Liver (tissue), 9 donors: ENCODE data around the gene CYTH3. TPM values are rescaled to one million over a fixed set of nuclear protein-coding genes. Genes with fewer than 3 reads are reported as not detected.

Experiments
- DNase-seq: peaks from one replicate; pipeline ENCODE4 v3.0.0-alpha.2; 2017; ENCODE audit warnings: low spot score
- H3K27ac ChIP-seq, 2 donors: one replicate each; pipeline ENCODE4 v1.7.0; 2013; ENCODE audit warnings: inconsistent platforms in 2 of 2, low read length in 2 of 2, control low read depth in 1 of 2, low read depth in 1 of 2, mild to moderate bottlenecking in 1 of 2
- H3K27me3 ChIP-seq, 4 donors: one replicate each; pipeline versions ENCODE4 v1.6.1 to v1.7.0; 2013; ENCODE audit warnings: low read length in 3 of 4, inconsistent platforms in 1 of 4, mild to moderate bottlenecking in 1 of 4, moderate library complexity in 1 of 4; ENCODE audit not compliant: control insufficient read depth in 4 of 4, insufficient read depth in 4 of 4
- H3K36me3 ChIP-seq, 4 donors: one replicate each; pipeline versions ENCODE4 v1.6.1 to v1.7.0; 2013; ENCODE audit warnings: low read length in 3 of 4, mild to moderate bottlenecking in 3 of 4, low read depth in 1 of 4, moderate library complexity in 1 of 4; ENCODE audit not compliant: control insufficient read depth in 4 of 4, insufficient read depth in 3 of 4
- H3K4me1 ChIP-seq, 4 donors: one replicate each; pipeline versions ENCODE4 v1.6.1 to v1.7.0; 2013; ENCODE audit warnings: low read length in 3 of 4, mild to moderate bottlenecking in 3 of 4, moderate library complexity in 1 of 4; ENCODE audit not compliant: control insufficient read depth in 4 of 4, insufficient read depth in 4 of 4
- H3K4me3 ChIP-seq, 3 donors: one replicate each; pipeline versions ENCODE4 v1.6.1 to v1.7.0; 2013; ENCODE audit warnings: low read length in 3 of 3, control low read depth in 1 of 3, low read depth in 1 of 3, mild to moderate bottlenecking in 1 of 3
- H3K9ac ChIP-seq, 2 donors: one replicate each; pipeline ENCODE4 v1.7.0; 2013; ENCODE audit warnings: low read length in 2 of 2, mild to moderate bottlenecking in 2 of 2, moderate library complexity in 2 of 2, control low read depth in 1 of 2, low read depth in 1 of 2
- H3K9me3 ChIP-seq, 4 donors: one replicate each; pipeline versions ENCODE4 v1.6.1 to v1.7.0; 2013; ENCODE audit warnings: low read length in 3 of 4; ENCODE audit not compliant: control insufficient read depth in 4 of 4
- ATF3 ChIP-seq: IDR thresholded peaks from 2 replicates; pipeline ENCODE4 v1.6.1; 2016; ENCODE audit warnings: antibody characterized with exemption
- CTCF ChIP-seq: fragments of 150-350 bp; IDR thresholded peaks from 2 replicates; pipeline ENCODE4 v1.5.1; 2017; ENCODE audit warnings: improper control_type of control experiment, low read depth, low read length; ENCODE audit not compliant: missing input control
- EGR1 ChIP-seq, 2 donors: IDR thresholded peaks; 2 replicates each; pipeline ENCODE4 v1.6.1; 2016 to 2018; ENCODE audit warnings: antibody characterized with exemption in 2 of 2, low read depth in 2 of 2
- FOXA1 ChIP-seq: IDR thresholded peaks from 2 replicates; pipeline ENCODE4 v1.6.1; 2016; ENCODE audit warnings: antibody characterized with exemption
- FOXA2 ChIP-seq: IDR thresholded peaks from 2 replicates; pipeline ENCODE4 v1.6.1; 2016; ENCODE audit warnings: antibody characterized with exemption
- GABPA ChIP-seq, 2 donors: IDR thresholded peaks in 1 of 2; conservative IDR thresholded peaks in 1 of 2; 2 replicates each; pipeline ENCODE4 v1.6.1; 2016; ENCODE audit warnings: antibody characterized with exemption in 2 of 2, mild to moderate bottlenecking in 1 of 2, moderate library complexity in 1 of 2
- HNF4A ChIP-seq, 2 donors: conservative IDR thresholded peaks; 2 replicates each; pipeline ENCODE4 v1.6.1; 2016; ENCODE audit warnings: antibody characterized with exemption in 2 of 2, mild to moderate bottlenecking in 2 of 2
- HNF4G ChIP-seq: IDR thresholded peaks from 2 replicates; pipeline ENCODE4 v1.6.1; 2016; ENCODE audit warnings: antibody characterized with exemption
- JUND ChIP-seq, 2 donors: IDR thresholded peaks; 2 replicates each; pipeline ENCODE4 v1.6.1; 2016; ENCODE audit warnings: antibody characterized with exemption in 2 of 2
- NR2F2 ChIP-seq: IDR thresholded peaks from 2 replicates; pipeline ENCODE4 v1.6.1; 2016; ENCODE audit warnings: antibody characterized with exemption
- RAD21 ChIP-seq, 2 donors: IDR thresholded peaks; 2 replicates each; pipeline ENCODE4 v1.6.1; 2016; ENCODE audit warnings: antibody characterized with exemption in 2 of 2, mild to moderate bottlenecking in 2 of 2
- RXRA ChIP-seq, 2 donors: IDR thresholded peaks; 2 replicates each; pipeline ENCODE4 v1.6.1; 2017 to 2018; ENCODE audit warnings: antibody characterized with exemption in 2 of 2, mild to moderate bottlenecking in 1 of 2
- TAF1 ChIP-seq: conservative IDR thresholded peaks from 2 replicates; pipeline ENCODE4 v1.6.1; 2016; ENCODE audit warnings: antibody characterized with exemption, mild to moderate bottlenecking
- YY1 ChIP-seq: IDR thresholded peaks from 2 replicates; pipeline ENCODE4 v1.6.1; 2016; ENCODE audit warnings: antibody characterized with exemption, mild to moderate bottlenecking
- ZBTB33 ChIP-seq: IDR thresholded peaks from 2 replicates; pipeline ENCODE4 v1.6.1; 2016; ENCODE audit warnings: antibody characterized with exemption
- WGBS: extraction: QIAGEN DNeasy Blood & Tissue Kit; methylation state at CpG from one replicate; pipeline ENCODE4 v1.1.7; 2013; 5-methylcytosine and 5-hydroxymethylcytosine counted together
- polyA plus RNA-seq, 2 donors: library from polyadenylated mRNA; stranded (reverse) in 1 of 2; unstranded in 1 of 2; fragments of 200-250 nt in 1 of 2; fragments of >200 nt in 1 of 2; fragmentation: Nextera tagmentation in 1 of 2; extraction: Ambion mirVana in 1 of 2; gene quantifications; one replicate each; pipeline versions ENCODE4 v1.2.1 to v1.2.3, GENCODE V29; 2013 to 2015
- total RNA-seq, 2 donors: library from RNA; depleted of rRNA; stranded (reverse); fragments of >200 nt; gene quantifications; one replicate each; pipeline ENCODE4 v1.2.3, GENCODE V29; 2014
- donor health status: healthy.
- donor health status: healthy.
- donor health status: healthy.
- donor health status: healthy.
- donor health status: healthy.

CYTH3 gene
- total and polyA plus RNA-seq, 4 donors: 1.1 to 6.3 (median 3.7) TPM

- H3K36me3 ChIP-seq: peaks cover 0 to 7% (median 6%) of the 10 kb centered on the region in 4 donors
- WGBS: 95% methylated on average over 36 of the region's 36 CpGs
- no peak overlapping the region for H3K9ac ChIP-seq
- H3K27me3 ChIP-seq: no peaks in the 10 kb centered on the region
- DNase-seq: no peak
- H3K27ac ChIP-seq: no peak overlapping the region
- H3K9me3 ChIP-seq: no peaks in the 10 kb centered on the region
- no peak overlapping the region for H3K4me3 ChIP-seq
- TF ChIP-seq FOXA2: no peak
- no peak for TF ChIP-seq CTCF
- TF ChIP-seq YY1: no peak
- no peak for TF ChIP-seq HNF4A (conservative IDR thresholded peaks at IDR 0.05)
- no peak for TF ChIP-seq JUND (IDR thresholded peaks at IDR 0.05)
- no peak for TF ChIP-seq HNF4G
- TF ChIP-seq NR2F2: no peak
- no peak for TF ChIP-seq RAD21 (IDR thresholded peaks at IDR 0.05)
- no peaks in the 10 kb centered on the region for H3K4me1 ChIP-seq
These were observed 106.7 kb downstream of the CYTH3 start for GRCh38 chr7:6165521-6166320.

GRCh38 chr7:6165075-6165474, 107.3 kb downstream of the CYTH3 start:
- Histone ChIP-seq H3K27me3 (no peaks in the 10 kb centered on the region), H3K9me3 (no peaks in the 10 kb centered on the region), H3K4me3 (no peak overlapping the region), H3K36me3 (peaks cover 0 to 7% (median 6%) of the 10 kb centered on the region in 4 donors), H3K9ac (no peak overlapping the region), H3K4me1 (no peaks in the 10 kb centered on the region), H3K27ac (no peak overlapping the region)
- TF ChIP-seq TAF1 (no peak), HNF4A (conservative IDR thresholded peaks at IDR 0.05) (no peak), ATF3 (no peak), ZBTB33 (no peak), RXRA (IDR thresholded peaks at IDR 0.05) (no peak), GABPA (IDR thresholded peaks at IDR 0.05 in 1 of 2, conservative IDR thresholded peaks at IDR 0.05 in 1 of 2) (no peak), YY1 (no peak), EGR1 (IDR thresholded peaks at IDR 0.05; ENCODE audit: low read depth in 2 of 2) (no peak), FOXA1 (no peak)
- 91% methylated on average over 19 of the region's 19 CpGs for WGBS
- DNase-seq: no peak

- Histone ChIP-seq H3K36me3 (peaks cover 1 to 7% (median 6%) of the 10 kb centered on the region in 4 donors), H3K27me3 (no peaks in the 10 kb centered on the region), H3K4me3 (no peak overlapping the region), H3K4me1 (no peaks in the 10 kb centered on the region), H3K9me3 (no peaks in the 10 kb centered on the region), H3K9ac (no peak overlapping the region), H3K27ac (no peak overlapping the region)
- DNase-seq: no peak
- TF ChIP-seq RAD21 (IDR thresholded peaks at IDR 0.05) (peak in 1 of 2 donors; percentile 44), HNF4G (no peak), CTCF (peak; percentile 18)
- WGBS: 88% methylated on average over 28 of the region's 28 CpGs
These were observed 107.9 kb downstream of the CYTH3 start for GRCh38 chr7:6164491-6164890.
